ACC112 (cell line): ENCODE data around the gene PEX5L.
"Not testable (repeated sequence)": the region's sequence is repeated elsewhere in the genome, so short reads cannot be mapped to it uniquely, and the experiment has no call there.

Experiments
- H2AFZ ChIP-seq: fragments of 200-600 bp; sonication (generic); one replicate; pipeline ENCODE4 v1.6.0; 2017; ENCODE audit warnings: antibody characterized with exemption, low read length; ENCODE audit not compliant: unreplicated experiment
- H3K27ac ChIP-seq: fragments of 200-600 bp; sonication (generic); 2 replicates; pipeline ENCODE4 v1.5.1; 2014; ENCODE audit warnings: low read depth, mild to moderate bottlenecking, antibody characterized with exemption, low read length, moderate library complexity
- H3K27me3 ChIP-seq: fragments of 200-600 bp; sonication (generic); 2 replicates; pipeline ENCODE4 v1.6.1; 2014; ENCODE audit warnings: mild to moderate bottlenecking, antibody characterized with exemption, low read length, moderate library complexity, mixed read lengths; ENCODE audit not compliant: insufficient read depth
- H3K36me3 ChIP-seq: fragments of 200-600 bp; sonication (generic); 2 replicates; pipeline ENCODE4 v1.6.1; 2016; ENCODE audit warnings: mild to moderate bottlenecking, antibody characterized with exemption, low read length, moderate library complexity, mixed read lengths; ENCODE audit not compliant: insufficient read depth
- H3K4me1 ChIP-seq: fragments of 200-600 bp; sonication (generic); one replicate; pipeline ENCODE4 v1.6.1; 2016; ENCODE audit warnings: low read length, mixed read lengths; ENCODE audit not compliant: insufficient read depth, unreplicated experiment, control insufficient read depth
- H3K4me3 ChIP-seq: fragments of 200-600 bp; sonication (generic); 2 replicates; pipeline ENCODE4 v1.5.1; 2014; ENCODE audit warnings: mild to moderate bottlenecking, low read depth, low read length
- H3K79me2 ChIP-seq: fragments of 200-600 bp; sonication (generic); one replicate; pipeline ENCODE4 v1.6.0; 2016; ENCODE audit warnings: low read length; ENCODE audit not compliant: control insufficient read depth, unreplicated experiment, insufficient read depth

Gene PEX5L

GRCh38 chr3:180059356-180059755 is 22.6 kb upstream of the PEX5L start:
- H3K79me2 ChIP-seq = no peaks in the 10 kb centered on the region
- peaks cover 11% of the 10 kb centered on the region; the same call in 1 of the 2 replicates for H3K27me3 ChIP-seq
- H3K27ac ChIP-seq = no peak overlapping the region
- no peaks in the 10 kb centered on the region for H3K4me1 ChIP-seq
- H2AFZ ChIP-seq = no peak overlapping the region
- no peaks in the 10 kb centered on the region for H3K36me3 ChIP-seq
- H3K4me3 ChIP-seq = no peak overlapping the region

GRCh38 chr3:180058238-180058637 is 21.5 kb upstream of the PEX5L start:
- Histone ChIP-seq H2AFZ (no peak overlapping the region), H3K27ac (no peak overlapping the region), H3K27me3 (peaks cover 11% of the 10 kb centered on the region; the same call in 1 of the 2 replicates), H3K36me3 (no peaks in the 10 kb centered on the region), H3K79me2 (no peaks in the 10 kb centered on the region), H3K4me3 (no peak overlapping the region), H3K4me1 (no peaks in the 10 kb centered on the region)

- H3K4me1 ChIP-seq, H3K27me3 ChIP-seq, H2AFZ ChIP-seq, H3K27ac ChIP-seq, H3K79me2 ChIP-seq, H3K4me3 ChIP-seq, H3K36me3 ChIP-seq: not testable (repeated sequence)
Observed at GRCh38 chr3:180055656-180056055, 18.9 kb upstream of the PEX5L start.

- no peak overlapping the region for H3K27ac ChIP-seq
- H3K4me1 ChIP-seq = no peaks in the 10 kb centered on the region
- no peaks in the 10 kb centered on the region for H3K79me2 ChIP-seq
- no peak overlapping the region for H2AFZ ChIP-seq
- H3K36me3 ChIP-seq = no peaks in the 10 kb centered on the region
- peaks cover 23% of the 10 kb centered on the region for H3K27me3 ChIP-seq
- no peak overlapping the region for H3K4me3 ChIP-seq
Observed at GRCh38 chr3:180049391-180049790, 12.7 kb upstream of the PEX5L start.

GRCh38 chr3:180048840-180049239 is 12.1 kb upstream of the PEX5L start:
- Histone ChIP-seq H3K27me3 (peaks cover 24% of the 10 kb centered on the region), H3K27ac (no peak overlapping the region), H2AFZ (no peak overlapping the region), H3K4me1 (no peaks in the 10 kb centered on the region), H3K36me3 (no peaks in the 10 kb centered on the region), H3K4me3 (no peak overlapping the region), H3K79me2 (no peaks in the 10 kb centered on the region)

- H3K79me2 ChIP-seq = no peaks in the 10 kb centered on the region
Observed at GRCh38 chr3:180048103-180048502, 11.4 kb upstream of the PEX5L start.

GRCh38 chr3:180040966-180041365 is 4.2 kb upstream of the PEX5L start:
- Histone ChIP-seq H3K4me1 (no peaks in the 10 kb centered on the region), H3K27me3 (peaks cover 58% of the 10 kb centered on the region)

More at GRCh38 chr3:180048103-180048502, 11.4 kb upstream of the PEX5L start:
- Histone ChIP-seq H2AFZ (no peak overlapping the region), H3K4me1 (no peaks in the 10 kb centered on the region), H3K4me3 (no peak overlapping the region), H3K27ac (no peak overlapping the region), H3K36me3 (no peaks in the 10 kb centered on the region), H3K27me3 (peaks cover 24% of the 10 kb centered on the region)

GRCh38 chr3:180036092-180036670 is 556 bp downstream of the PEX5L start:
- H3K4me3 ChIP-seq = peak overlapping the region; percentile 62
- H3K27ac ChIP-seq = no peak overlapping the region
- H3K36me3 ChIP-seq = no peaks in the 10 kb centered on the region
- no peak overlapping the region for H2AFZ ChIP-seq
- H3K4me1 ChIP-seq = no peaks in the 10 kb centered on the region
- peaks cover 88% of the 10 kb centered on the region for H3K27me3 ChIP-seq
- no peaks in the 10 kb centered on the region for H3K79me2 ChIP-seq

More at GRCh38 chr3:180040966-180041365, 4.2 kb upstream of the PEX5L start:
- Histone ChIP-seq H3K4me3 (no peak overlapping the region), H2AFZ (no peak overlapping the region), H3K79me2 (no peaks in the 10 kb centered on the region), H3K27ac (no peak overlapping the region), H3K36me3 (no peaks in the 10 kb centered on the region)

GRCh38 chr3:180026997-180027396 is 9.7 kb downstream of the PEX5L start:
- Histone ChIP-seq H3K27me3 (peaks cover 55% of the 10 kb centered on the region), H3K36me3 (no peaks in the 10 kb centered on the region), H3K27ac (no peak overlapping the region), H3K4me3 (no peak overlapping the region), H3K4me1 (no peaks in the 10 kb centered on the region), H3K79me2 (no peaks in the 10 kb centered on the region), H2AFZ (no peak overlapping the region)

GRCh38 chr3:180018543-180018942 is 18.2 kb downstream of the PEX5L start:
- Histone ChIP-seq H3K27ac (no peak overlapping the region), H3K27me3 (peaks cover 12% of the 10 kb centered on the region; the same call in 1 of the 2 replicates), H3K4me1 (no peaks in the 10 kb centered on the region), H3K79me2 (no peaks in the 10 kb centered on the region), H2AFZ (no peak overlapping the region), H3K36me3 (no peaks in the 10 kb centered on the region), H3K4me3 (no peak overlapping the region)

GRCh38 chr3:180017846-180018245 is 18.9 kb downstream of the PEX5L start:
- no peak overlapping the region for H3K4me3 ChIP-seq
- H3K4me1 ChIP-seq = no peaks in the 10 kb centered on the region
- H3K27ac ChIP-seq = no peak overlapping the region
- peaks cover 5% of the 10 kb centered on the region; the same call in 1 of the 2 replicates for H3K27me3 ChIP-seq
- no peaks in the 10 kb centered on the region for H3K36me3 ChIP-seq
- no peaks in the 10 kb centered on the region for H3K79me2 ChIP-seq
- no peak overlapping the region for H2AFZ ChIP-seq
